K562 (cell line): ENCODE measurements around the gene C1orf116. TPM values are rescaled to one million over a fixed set of nuclear protein-coding genes. Genes with fewer than 3 reads are reported as not detected.

Experiments
- ATAC-seq: fragments of 200-7000 bp; cut with Tn5 transposase; 3 replicates; pipeline ENCODE4 v1.9.1; 2020; ENCODE audit warnings: moderate library complexity
- BruUV-seq: library from RNA; stranded (reverse); fragments of 400-500 nt; replicated peaks from 2 replicates; lab custom pipeline; 2021; lab: Mats Ljungman, UMichigan
- CTCF ChIA-PET: fragments of 300-600 bp; formaldehyde crosslinking; extraction: SDS; loops from one replicate; lab custom pipeline; 2021; ENCODE audit warnings: low intra/inter-chr PET ratio; lab: Yijun Ruan, JAX
- POLR2A ChIA-PET: fragments of 300-600, 350-650 bp; sonication (Branson Sonifier 250); formaldehyde crosslinking; extraction: SDS; loops from one replicate; lab custom pipeline; 2021; ENCODE audit warnings: antibody characterized with exemption, inconsistent platforms; lab: Yijun Ruan, JAX
- DNase-seq, 4 experiments: peaks; one replicate each; pipeline versions ENCODE4 v3.0.0 to v3.0.0-alpha.2; 2011 to 2018; ENCODE audit warnings: low spot score in 3 of 4, mixed read lengths in 3 of 4; ENCODE audit errors: extremely low read depth in 1 of 4
- FAIRE-seq: peaks from 2 replicates; lab custom pipeline; 2011; peaks lifted over from hg19 to GRCh38; lab: Jason Lieb, UNC
- H2AFZ ChIP-seq: 2 replicates; pipeline ENCODE4 v1.6.0; 2011; ENCODE audit warnings: low read depth, low read length, control low read depth, inconsistent platforms
- H3K27ac ChIP-seq: fragments of 200-600 bp; 3 replicates; pipeline ENCODE4 v1.8.0; 2011; ENCODE audit warnings: low read depth, mild to moderate bottlenecking, control low read depth, inconsistent platforms, low read length, moderate library complexity, mixed read lengths; ENCODE audit errors: extremely low read depth
- H3K27me3 ChIP-seq, 2 experiments: fragments of 300-600 bp in 1 of 2; 2 replicates in 1 of 2; 3 replicates in 1 of 2; pipeline versions ENCODE4 v1.6.0 to v1.8.0; 2011; ENCODE audit warnings: inconsistent platforms in 2 of 2, low read length in 2 of 2, mild to moderate bottlenecking in 1 of 2, mixed read lengths in 1 of 2, moderate library complexity in 1 of 2; ENCODE audit not compliant: control insufficient read depth in 2 of 2, insufficient read depth in 2 of 2
- H3K36me3 ChIP-seq: fragments of 300-600 bp; 3 replicates; pipeline ENCODE4 v1.8.0; 2011; ENCODE audit warnings: mild to moderate bottlenecking, low read length, inconsistent platforms; ENCODE audit not compliant: control insufficient read depth, insufficient read depth
- H3K4me1 ChIP-seq, 2 experiments: fragments of 200-600 bp in 1 of 2; replicated peaks in 1 of 2; 2 replicates in 1 of 2; 3 replicates in 1 of 2; pipeline versions ENCODE4 v1.5.1 to v1.8.0; 2011; ENCODE audit warnings: inconsistent platforms in 2 of 2, low read length in 2 of 2, mild to moderate bottlenecking in 1 of 2, mixed read lengths in 1 of 2, moderate library complexity in 1 of 2; ENCODE audit not compliant: control insufficient read depth in 2 of 2, insufficient read depth in 2 of 2
- H3K4me2 ChIP-seq: 2 replicates; pipeline ENCODE4 v1.6.1; 2011; ENCODE audit warnings: low read length, control low read depth, inconsistent platforms, mixed read lengths; ENCODE audit not compliant: insufficient read depth
- H3K4me3 ChIP-seq: fragments of 200-600 bp; sonication (generic), shearing (Covaris generic); 2 replicates; pipeline ENCODE4 v1.5.1; 2016; ENCODE audit warnings: control low read depth, inconsistent platforms
- H3K79me2 ChIP-seq: fragments of 200-600 bp; 3 replicates; pipeline ENCODE4 v1.8.0; 2011; ENCODE audit warnings: low read length, inconsistent platforms; ENCODE audit not compliant: control insufficient read depth, insufficient read depth
- H3K9ac ChIP-seq, 2 experiments: 2 replicates each; pipeline versions ENCODE4 v1.6.0 to v1.6.1; 2011; ENCODE audit warnings: low read depth in 2 of 2, low read length in 2 of 2, control low read depth in 1 of 2, inconsistent platforms in 1 of 2, mild to moderate bottlenecking in 1 of 2, mixed read lengths in 1 of 2; ENCODE audit not compliant: insufficient read depth in 1 of 2
- H3K9me1 ChIP-seq: one replicate; pipeline ENCODE4 v1.6.0; 2011; ENCODE audit warnings: inconsistent platforms, mild to moderate bottlenecking, low read length, moderate library complexity; ENCODE audit not compliant: control insufficient read depth, insufficient read depth
- H3K9me3 ChIP-seq: replicated peaks from 2 replicates; pipeline ENCODE4 v1.5.1; 2011; ENCODE audit warnings: low read depth, low read length, inconsistent platforms; ENCODE audit not compliant: control insufficient read depth, insufficient read depth
- H4K20me1 ChIP-seq: replicated peaks from 2 replicates; pipeline ENCODE4 v1.6.1; 2011; ENCODE audit warnings: low read length, inconsistent platforms, mixed read lengths; ENCODE audit not compliant: control insufficient read depth, insufficient read depth
- CREB1 ChIP-seq, 2 experiments: sonication (generic) in 1 of 2; formaldehyde crosslinking in 1 of 2; IDR thresholded peaks; 2 replicates each; pipeline versions ENCODE4 v1.6.1 to v1.8.0; 2012 to 2022; ENCODE audit warnings: inconsistent platforms in 1 of 2, mild to moderate bottlenecking in 1 of 2, missing genetic modification reagents in 1 of 2, moderate library complexity in 1 of 2
- CTBP1 ChIP-seq: fragments of 450-650 bp; IDR thresholded peaks from 2 replicates; pipeline ENCODE4 v1.6.1; 2016; ENCODE audit warnings: borderline replicate concordance
- HNRNPK ChIP-seq: fragments of 200-400 bp; formaldehyde crosslinking; IDR thresholded peaks from one replicate; pipeline ENCODE4 v1.6.1; 2018; ENCODE audit warnings: mild to moderate bottlenecking, low read depth, low read length; ENCODE audit not compliant: poor library complexity, severe bottlenecking
- NR2F6 ChIP-seq: fragments of 450-650 bp; formaldehyde crosslinking; IDR thresholded peaks from 2 replicates; pipeline ENCODE4 v1.4.0; 2020; ENCODE audit warnings: mild to moderate bottlenecking
- SFPQ ChIP-seq: fragments of 200-400 bp; formaldehyde crosslinking; IDR thresholded peaks from 2 replicates; pipeline ENCODE4 v1.6.1; 2017; ENCODE audit warnings: mild to moderate bottlenecking, low read depth, low read length, moderate library complexity
- WGBS: fragments of 100-300 bp; shearing (Covaris generic); methylation state at CpG from one replicate; pipeline ENCODE4 v1.1.6; 2016; ENCODE audit warnings: low coverage, mixed read lengths; ENCODE audit not compliant: insufficient coverage; ENCODE audit errors: missing lambda C conversion rate; 5-methylcytosine and 5-hydroxymethylcytosine counted together
- in situ Hi-C: fragments of 300-500 bp; cut with MboI; formaldehyde crosslinking; loops from 4 replicates; pipeline ENCODE4 v1.15.0; 2018; ENCODE audit warnings: inconsistent platforms, mixed read lengths
- intact Hi-C: fragments of 100-400 bp; cut with micrococcal nuclease; formaldehyde crosslinking; loops from 2 replicates; pipeline ENCODE4 v1.14.2; 2022
- polyA plus RNA-seq, 8 experiments: library from polyadenylated mRNA; depleted of rRNA in 4 of 8; stranded (reverse) in 5 of 8; unstranded in 3 of 8; fragments of >200 nt; fragmentation: Nextera tagmentation in 2 of 8; fragmentation: Illumina TruSeq in 1 of 8; extraction: Ambion mirVana in 2 of 8; extraction: Trizol in 1 of 8; gene quantifications; 2 replicates each; pipeline versions ENCODE4 v1.2.1 to v1.2.3, GENCODE V29; 2011 to 2014; ENCODE audit warnings: inconsistent platforms in 1 of 8, missing spikeins in 1 of 8
- total RNA-seq, 7 experiments: library from RNA; depleted of rRNA in 6 of 7; stranded (reverse); fragments of >200 nt in 6 of 7; fragmentation: Illumina TruSeq in 2 of 7; extraction: Trizol in 2 of 7; gene quantifications; 2 replicates each; pipeline versions ENCODE4 v1.2.1 to v1.2.3, GENCODE V29; 2011 to 2021; ENCODE audit warnings: low replicate concordance in 1 of 7

C1orf116 gene
- total and polyA plus RNA-seq, 9 of the 15 experiments (the other 6 are each of a cell fraction or from before 2014, with no cell fraction given), result 0.62 to 3.0 (median 0.95) TPM

GRCh38 chr1:207006914-207007313 lies 25.6 kb downstream of the C1orf116 start:
- no peak for DNase-seq
- H4K20me1 ChIP-seq, result no peaks in the 10 kb centered on the region
- no peaks in the 10 kb centered on the region for H3K27me3 ChIP-seq
- no peaks in the 10 kb centered on the region for H3K36me3 ChIP-seq
- no peaks in the 10 kb centered on the region for H3K9me1 ChIP-seq
- FAIRE-seq, result peak; percentile 70
- no peak overlapping the region for H3K4me3 ChIP-seq
- 21% methylated on average over 3 of the region's 3 CpGs for WGBS
- no peaks in the 10 kb centered on the region for H3K79me2 ChIP-seq
- no peak overlapping the region for H3K27ac ChIP-seq
- H3K9me3 ChIP-seq, result no peaks in the 10 kb centered on the region
- H2AFZ ChIP-seq, result peak overlapping the region; percentile 84
- in situ Hi-C loops, result no loop called here
- peaks cover 6 to 39% of the 10 kb centered on the region in 2 experiments; a peak in 4 of 5 replicates for H3K4me1 ChIP-seq
- intact Hi-C loops, result no loop called here
- POLR2A ChIA-PET, result interaction anchor here (0.9 to 1.0 kb wide), 2 partner anchors 11 to 13 kb away, joined by 3 read pairs; no protein-coding TSS in a partner anchor
- TF ChIP-seq CREB1 (IDR thresholded peaks at IDR 0.05), result no peak
- TF ChIP-seq CREB1 (CRISPR knock-in tag; IDR thresholded peaks at IDR 0.05), result no peak
- CTCF ChIA-PET, result no interaction called here
- no TSS peak for BruUV-seq
- ATAC-seq, result peak; percentile 22
- H3K9ac ChIP-seq, result 0 out of 4 replicates have a peak overlapping the region, but pooled peaks have one; percentile 4 to 23
- H3K4me2 ChIP-seq, result peak overlapping the region; percentile 43; the same call in 1 of the 2 replicates

GRCh38 chr1:207006083-207006482 lies 26.5 kb downstream of the C1orf116 start:
- H3K9ac ChIP-seq, result no peak overlapping the region

More at GRCh38 chr1:207006083-207006482, 26.5 kb downstream of the C1orf116 start:
- Histone ChIP-seq H3K4me3 (no peak overlapping the region), H3K79me2 (no peaks in the 10 kb centered on the region), H2AFZ (no peak overlapping the region), H4K20me1 (no peaks in the 10 kb centered on the region), H3K9me3 (no peaks in the 10 kb centered on the region), H3K27me3 (no peaks in the 10 kb centered on the region), H3K27ac (no peak overlapping the region), H3K9me1 (no peaks in the 10 kb centered on the region), H3K4me1 (peaks cover 6 to 42% of the 10 kb centered on the region in 2 experiments; a peak in 4 of 5 replicates), H3K36me3 (no peaks in the 10 kb centered on the region), H3K4me2 (no peak overlapping the region)
- FAIRE-seq (no peak), ATAC-seq (no peak), DNase-seq (no peak)
- ChIA-PET POLR2A (interaction anchor here (0.6 to 2.2 kb wide), 2 partner anchors 14 to 455 kb away, joined by 3 to 11 read pairs; no protein-coding TSS in a partner anchor), CTCF (no interaction called here)
- intact Hi-C loops (no loop called here), in situ Hi-C loops (no loop called here)
- BruUV-seq, result no TSS peak
- WGBS, result 55% methylated on average over 3 of the region's 3 CpGs
- no peak for TF ChIP-seq HNRNPK
- TF ChIP-seq NR2F6 (CRISPR knock-in tag), result no peak
- TF ChIP-seq SFPQ, result no peak
- no peak for TF ChIP-seq CTBP1
